ENCODE measurements around the gene ZNF385B.

- TF ChIP-seq EZH2 (optimal IDR thresholded peaks at IDR 0.05; ENCODE audit: low read depth, low read length) (no peak), EZH2phosphoT487 (IDR thresholded peaks at IDR 0.05; ENCODE audit: low read length) (no peak)
Observed at GRCh38 chr2:179694963-179695362, 166.4 kb downstream of the ZNF385B start.

Measured in MM.1S (cell line).